HUES6 (cell line): ENCODE data around the gene MYO5A.
"Not testable (repeated sequence)": the region's sequence is repeated elsewhere in the genome, so short reads cannot be mapped to it uniquely, and the experiment has no call there.

ENCODE experiments used
- H3K27ac ChIP-seq: 2 replicates; pipeline ENCODE4 v1.7.0; 2013; ENCODE audit warnings: low read depth, mild to moderate bottlenecking, low read length, inconsistent platforms
- H3K27me3 ChIP-seq: 2 replicates; pipeline ENCODE4 v1.6.1; 2013; ENCODE audit warnings: low read length; ENCODE audit not compliant: control insufficient read depth, insufficient read depth
- H3K36me3 ChIP-seq: 2 replicates; pipeline ENCODE4 v1.6.1; 2013; ENCODE audit warnings: low read length; ENCODE audit not compliant: control insufficient read depth, insufficient read depth
- H3K4me1 ChIP-seq: 2 replicates; pipeline ENCODE4 v1.6.1; 2013; ENCODE audit warnings: low read length; ENCODE audit not compliant: control insufficient read depth, insufficient read depth
- H3K4me3 ChIP-seq: 2 replicates; pipeline ENCODE4 v1.5.1; 2013; ENCODE audit warnings: low read depth, low read length
- H3K9ac ChIP-seq: one replicate; pipeline ENCODE4 v1.6.1; 2013; ENCODE audit warnings: mild to moderate bottlenecking, low read length
- H3K9me3 ChIP-seq: 2 replicates; pipeline ENCODE4 v1.6.1; 2013; ENCODE audit warnings: low read depth, low read length; ENCODE audit not compliant: control insufficient read depth, insufficient read depth

MYO5A gene

DNA sequence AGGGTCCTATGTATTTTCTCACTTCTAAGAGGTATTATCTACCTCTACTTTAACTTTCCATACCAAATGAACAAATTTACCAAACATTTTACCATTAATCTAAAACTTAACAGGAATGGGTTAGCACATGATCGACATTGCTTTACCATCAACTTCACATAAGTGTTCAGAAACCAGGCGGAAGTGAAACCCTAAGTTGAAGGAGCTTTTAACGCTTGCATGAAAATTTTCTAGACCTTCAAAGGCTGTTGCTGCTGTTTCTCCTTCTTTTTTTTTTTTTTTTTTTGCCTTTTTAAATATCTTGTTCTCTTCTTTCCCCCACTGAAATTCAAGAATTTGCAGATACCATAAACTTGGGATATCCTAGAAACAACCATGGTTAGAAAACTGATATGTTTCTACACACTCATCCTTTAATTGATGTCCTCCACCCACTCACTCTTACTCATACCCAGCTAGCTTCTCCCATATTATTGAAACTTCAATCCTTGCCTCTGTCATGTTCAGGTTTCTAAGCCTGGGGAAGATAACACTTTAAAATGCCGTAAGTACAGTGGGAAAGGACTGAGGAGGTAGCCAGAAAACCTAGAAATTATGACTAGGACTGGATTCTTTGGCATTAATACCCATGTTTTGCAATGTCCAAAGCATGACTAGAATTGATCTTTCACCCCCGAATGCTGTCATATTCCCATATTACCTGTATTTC, 24.7 kb downstream of the MYO5A start:
- Histone ChIP-seq H3K9ac (no peak overlapping the region), H3K27ac (no peak overlapping the region), H3K4me3 (no peak overlapping the region), H3K36me3 (no peaks in the 10 kb centered on the region), H3K4me1 (no peaks in the 10 kb centered on the region), H3K27me3 (no peaks in the 10 kb centered on the region), H3K9me3 (no peaks in the 10 kb centered on the region)

GRCh38 chr15:52502608-52503007, 26.1 kb downstream of the MYO5A start:
- H3K27ac ChIP-seq, result no peak overlapping the region
- H3K9ac ChIP-seq, result no peak overlapping the region
- H3K27me3 ChIP-seq, result no peaks in the 10 kb centered on the region
- no peaks in the 10 kb centered on the region for H3K36me3 ChIP-seq
- no peaks in the 10 kb centered on the region for H3K4me1 ChIP-seq
- no peaks in the 10 kb centered on the region for H3K9me3 ChIP-seq
- H3K4me3 ChIP-seq, result no peak overlapping the region

GRCh38 chr15:52499506-52499905, 29.2 kb downstream of the MYO5A start:
- no peaks in the 10 kb centered on the region for H3K4me1 ChIP-seq
- H3K27ac ChIP-seq, result no peak overlapping the region
- no peak overlapping the region for H3K4me3 ChIP-seq
- H3K27me3 ChIP-seq, result no peaks in the 10 kb centered on the region
- H3K9me3 ChIP-seq, result no peaks in the 10 kb centered on the region
- H3K9ac ChIP-seq, result no peak overlapping the region
- H3K36me3 ChIP-seq, result no peaks in the 10 kb centered on the region

GRCh38 chr15:52498706-52499105, 30.0 kb downstream of the MYO5A start:
- Histone ChIP-seq H3K9me3 (no peaks in the 10 kb centered on the region), H3K9ac (no peak overlapping the region), H3K27me3 (no peaks in the 10 kb centered on the region), H3K36me3 (no peaks in the 10 kb centered on the region), H3K4me1 (no peaks in the 10 kb centered on the region), H3K27ac (no peak overlapping the region), H3K4me3 (no peak overlapping the region)

DNA sequence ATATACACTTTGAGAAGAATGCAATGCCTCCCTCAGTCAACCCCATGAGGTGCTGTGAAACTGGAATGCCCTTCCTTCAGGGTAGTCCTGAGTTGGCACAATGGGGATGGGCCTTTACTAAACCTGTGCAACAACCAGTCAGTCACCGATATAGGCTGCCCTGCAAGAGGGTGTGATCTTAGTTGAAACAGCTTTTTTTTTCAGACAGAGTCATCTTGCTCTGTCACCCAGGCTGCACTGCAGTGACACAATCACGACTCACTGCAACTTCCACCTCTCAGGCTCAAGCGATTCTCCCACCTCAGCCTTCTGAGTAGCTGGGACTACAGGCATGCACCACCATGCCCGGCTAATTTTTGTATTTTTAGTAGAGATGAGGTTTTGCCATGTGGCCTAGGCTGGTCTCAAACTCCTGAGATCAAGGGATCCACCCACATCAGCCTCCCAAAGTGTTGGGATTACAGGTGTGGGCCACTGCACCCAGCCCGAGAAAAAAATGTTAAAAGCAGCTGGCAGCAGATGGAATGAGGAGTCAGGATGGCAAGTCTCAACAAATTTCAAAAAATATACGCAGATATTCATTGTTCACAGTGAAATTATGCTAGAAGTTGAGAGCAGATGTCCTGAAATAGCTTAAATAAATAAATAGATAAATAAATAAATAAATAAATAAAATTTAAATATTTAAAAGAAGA, 31.8 kb downstream of the MYO5A start:
- Histone ChIP-seq H3K27ac (no peak overlapping the region), H3K36me3 (no peaks in the 10 kb centered on the region), H3K4me1 (no peaks in the 10 kb centered on the region), H3K9me3 (no peaks in the 10 kb centered on the region), H3K4me3 (no peak overlapping the region), H3K9ac (no peak overlapping the region), H3K27me3 (no peaks in the 10 kb centered on the region)

GRCh38 chr15:52496175-52496574, 32.5 kb downstream of the MYO5A start:
- H3K36me3 ChIP-seq, result no peaks in the 10 kb centered on the region
- no peaks in the 10 kb centered on the region for H3K4me1 ChIP-seq
- H3K27ac ChIP-seq, result no peak overlapping the region
- no peaks in the 10 kb centered on the region for H3K9me3 ChIP-seq
- H3K9ac ChIP-seq, result no peak overlapping the region
- H3K4me3 ChIP-seq, result no peak overlapping the region
- H3K27me3 ChIP-seq, result no peaks in the 10 kb centered on the region

DNA sequence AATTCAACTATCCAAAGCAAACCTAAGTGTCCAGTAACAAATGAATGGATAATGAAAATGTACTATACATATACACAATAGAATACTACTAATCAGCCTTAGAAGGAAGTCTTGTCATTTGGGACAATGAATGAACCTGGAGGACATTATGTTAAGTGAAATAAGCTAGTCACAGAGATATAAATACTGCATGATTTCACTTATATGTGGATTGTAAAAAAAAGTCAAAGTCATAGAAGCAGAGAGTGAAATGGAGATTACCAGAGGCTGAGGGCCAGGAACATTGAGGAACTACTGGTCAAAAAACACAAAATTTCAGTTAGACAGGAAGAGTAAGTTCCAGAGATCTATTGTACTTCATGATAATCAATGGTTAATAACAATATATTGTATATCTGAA, 33.6 kb downstream of the MYO5A start:
- Histone ChIP-seq H3K27ac (no peak overlapping the region), H3K4me3 (no peak overlapping the region), H3K9me3 (no peaks in the 10 kb centered on the region), H3K27me3 (no peaks in the 10 kb centered on the region), H3K4me1 (no peaks in the 10 kb centered on the region), H3K36me3 (no peaks in the 10 kb centered on the region), H3K9ac (no peak overlapping the region)

- Histone ChIP-seq H3K27me3 (no peaks in the 10 kb centered on the region), H3K27ac (no peak overlapping the region), H3K9me3 (no peaks in the 10 kb centered on the region), H3K4me3 (no peak overlapping the region), H3K36me3 (no peaks in the 10 kb centered on the region), H3K4me1 (no peaks in the 10 kb centered on the region), H3K9ac (no peak overlapping the region)
Measured at GRCh38 chr15:52493968-52494367, 34.7 kb downstream of the MYO5A start.

DNA sequence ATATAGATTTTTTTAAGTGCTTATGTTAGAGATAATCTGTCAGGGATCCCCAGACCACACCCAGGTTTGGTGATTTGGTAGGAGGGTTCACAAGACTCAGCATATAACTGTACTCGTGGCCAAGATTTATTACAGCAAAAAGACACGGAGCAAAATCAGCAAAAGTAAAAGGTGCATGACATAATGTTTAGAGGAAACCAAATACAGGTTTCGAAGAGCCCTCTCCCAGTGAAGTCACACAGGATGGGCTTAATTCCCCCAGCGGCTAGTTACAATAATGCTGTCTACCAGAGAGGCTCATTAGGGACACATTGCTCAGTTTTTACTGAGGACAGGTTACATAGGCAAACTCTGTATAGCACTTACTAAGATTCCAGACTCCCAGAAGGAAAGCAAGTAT, 36.5 kb downstream of the MYO5A start:
- Histone ChIP-seq H3K27me3 (no peaks in the 10 kb centered on the region), H3K9ac (no peak overlapping the region), H3K9me3 (no peaks in the 10 kb centered on the region), H3K4me3 (no peak overlapping the region), H3K27ac (no peak overlapping the region), H3K36me3 (no peaks in the 10 kb centered on the region), H3K4me1 (peaks cover 3% of the 10 kb centered on the region; the same call in 1 of the 2 replicates)

GRCh38 chr15:52491472-52491871, 37.2 kb downstream of the MYO5A start:
- Histone ChIP-seq H3K9me3 (no peaks in the 10 kb centered on the region), H3K27me3 (no peaks in the 10 kb centered on the region), H3K36me3 (no peaks in the 10 kb centered on the region), H3K4me1 (peaks cover 6% of the 10 kb centered on the region; the same call in 1 of the 2 replicates), H3K9ac (no peak overlapping the region), H3K4me3 (no peak overlapping the region), H3K27ac (no peak overlapping the region)

DNA sequence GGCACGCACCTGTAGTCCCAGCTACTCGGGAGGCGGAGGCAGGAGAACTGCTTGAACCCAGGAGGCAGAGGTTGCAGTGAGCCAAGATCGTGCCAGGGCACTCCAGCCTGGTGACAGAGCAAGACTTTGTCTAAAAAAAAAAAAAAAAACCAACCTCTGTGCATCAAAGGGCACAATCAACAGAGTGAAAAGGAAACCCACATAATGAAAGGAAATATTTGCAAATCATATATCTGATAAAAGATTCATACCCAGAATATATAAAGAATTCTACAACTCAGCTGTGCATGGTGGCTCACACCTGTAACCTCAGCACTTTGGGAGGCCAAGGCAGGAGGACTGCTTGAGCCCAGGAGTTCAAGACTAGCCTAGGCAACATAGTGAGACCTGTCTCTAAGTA, 39.2 kb downstream of the MYO5A start:
- H3K4me3 ChIP-seq, H3K36me3 ChIP-seq, H3K27ac ChIP-seq, H3K9me3 ChIP-seq, H3K27me3 ChIP-seq, H3K9ac ChIP-seq: not testable (repeated sequence)
- peaks cover 19% of the 10 kb centered on the region for H3K4me1 ChIP-seq
